ENCODE results near the gene DOCK3. TPM values are rescaled to one million over a fixed set of nuclear protein-coding genes. Genes with fewer than 3 reads are reported as not detected.
A peak's percentile ranks its signal among the peaks of the same experiment; 100 is the strongest.
"Not testable (repeated sequence)": the region's sequence is repeated elsewhere in the genome, so short reads cannot be mapped to it uniquely, and the experiment has no call there.

Gene DOCK3
- total RNA-seq, 3 donors from 2014 or later: 1.2 to 1.7 (median 1.5) TPM

DNA sequence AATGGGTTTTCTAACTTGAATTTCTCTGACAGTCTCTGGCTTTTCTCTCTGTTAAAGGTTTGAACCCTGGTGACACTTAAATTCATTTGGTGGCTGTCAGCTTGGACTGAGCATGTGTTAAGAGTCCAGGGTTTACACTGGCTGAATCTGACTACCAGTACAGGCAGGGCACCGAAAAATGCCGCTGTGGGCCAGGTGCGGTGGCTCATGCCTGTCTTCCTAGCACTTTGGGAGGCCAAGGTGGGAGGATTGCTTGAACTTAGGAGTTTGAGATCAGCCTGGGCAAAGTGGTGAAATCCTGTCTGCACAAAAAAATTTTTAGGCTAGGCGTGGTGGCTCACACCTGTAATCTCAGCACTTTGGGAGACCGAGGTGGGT, 712.1 kb downstream of the DOCK3 start:
- no peaks in the 10 kb centered on the region for H3K9me3 Mint-ChIP-seq
- no peak for DNase-seq
- peaks cover 26% of the 10 kb centered on the region for H3K36me3 Mint-ChIP-seq (ENCODE audit: insufficient read depth)
- peaks cover 57% of the 10 kb centered on the region for H3K4me1 Mint-ChIP-seq (ENCODE audit: low read depth)
- H3K27me3 Mint-ChIP-seq (ENCODE audit: low read depth): no peaks in the 10 kb centered on the region
- no peak for ATAC-seq
- peak overlapping the region; percentile 99 for H3K4me3 Mint-ChIP-seq

DNA sequence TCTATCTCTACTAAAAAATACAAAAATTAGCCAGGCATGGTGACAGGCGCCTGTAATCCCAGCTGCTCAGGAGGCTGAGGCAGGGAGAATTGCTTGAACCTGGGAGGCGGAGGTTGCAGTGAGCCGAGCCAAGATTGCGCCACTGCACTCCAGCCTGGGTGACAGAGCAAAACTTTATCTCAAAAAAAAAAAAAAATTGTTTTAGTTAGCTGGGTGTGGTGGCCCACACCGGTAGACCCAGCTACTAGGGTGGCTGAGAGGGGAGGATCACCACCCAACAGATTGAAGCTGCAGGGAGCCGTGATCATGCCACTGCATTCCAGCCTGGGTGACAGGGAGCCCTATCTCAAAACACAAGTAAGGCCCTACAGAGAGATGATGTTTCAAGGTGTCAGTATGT, 712.6 kb downstream of the DOCK3 start:
- not testable (repeated sequence) for DNase-seq; H3K9me3 Mint-ChIP-seq; H3K27me3 Mint-ChIP-seq (ENCODE audit: low read depth); ATAC-seq
- Mint-ChIP-seq H3K4me1 (ENCODE audit: low read depth) (peaks cover 57% of the 10 kb centered on the region), H3K4me3 (peak overlapping the region; percentile 99), H3K36me3 (ENCODE audit: insufficient read depth) (peaks cover 26% of the 10 kb centered on the region)

DNA sequence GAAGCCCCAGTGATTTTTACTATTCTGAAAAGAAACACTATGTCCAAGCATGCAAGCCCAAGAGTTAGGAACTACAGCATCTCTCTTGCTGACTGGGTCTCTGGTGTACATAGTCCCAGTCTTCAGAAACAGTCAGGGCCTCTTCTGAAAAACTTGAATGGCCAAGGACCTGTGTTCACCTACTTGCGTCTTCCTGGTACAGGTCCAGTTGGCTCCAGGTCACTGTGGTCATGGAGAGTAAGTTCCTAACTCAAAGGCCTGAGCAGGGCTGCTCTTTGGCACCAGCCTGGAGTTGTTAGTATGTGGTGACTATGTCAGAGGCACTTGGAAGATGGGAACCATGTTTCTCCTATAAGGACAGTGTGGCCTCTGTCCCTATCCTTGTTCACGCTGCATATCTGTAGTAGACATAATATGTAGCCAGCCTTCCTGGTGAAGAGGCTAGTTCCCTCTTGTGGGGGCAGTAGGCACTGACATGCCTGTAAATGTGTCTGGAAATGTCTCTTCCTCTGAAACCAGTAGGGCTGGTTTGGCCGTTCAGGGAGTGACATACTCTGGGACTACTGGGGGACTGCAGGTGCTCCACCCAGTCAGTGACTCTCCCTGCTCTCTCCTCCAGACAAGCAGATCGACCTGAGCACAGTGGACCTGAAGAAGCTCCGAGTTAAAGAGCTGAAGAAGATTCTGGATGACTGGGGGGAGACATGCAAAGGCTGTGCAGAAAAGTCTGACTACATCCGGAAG, 713.7 kb downstream of the DOCK3 start:
- DNase-seq (no peak), ATAC-seq (no peak)
- Mint-ChIP-seq H3K4me1 (ENCODE audit: low read depth) (peaks cover 60% of the 10 kb centered on the region), H3K36me3 (ENCODE audit: insufficient read depth) (peaks cover 33% of the 10 kb centered on the region), H3K27me3 (ENCODE audit: low read depth) (no peaks in the 10 kb centered on the region), H3K4me3 (no peak overlapping the region), H3K9me3 (no peaks in the 10 kb centered on the region)

DNA sequence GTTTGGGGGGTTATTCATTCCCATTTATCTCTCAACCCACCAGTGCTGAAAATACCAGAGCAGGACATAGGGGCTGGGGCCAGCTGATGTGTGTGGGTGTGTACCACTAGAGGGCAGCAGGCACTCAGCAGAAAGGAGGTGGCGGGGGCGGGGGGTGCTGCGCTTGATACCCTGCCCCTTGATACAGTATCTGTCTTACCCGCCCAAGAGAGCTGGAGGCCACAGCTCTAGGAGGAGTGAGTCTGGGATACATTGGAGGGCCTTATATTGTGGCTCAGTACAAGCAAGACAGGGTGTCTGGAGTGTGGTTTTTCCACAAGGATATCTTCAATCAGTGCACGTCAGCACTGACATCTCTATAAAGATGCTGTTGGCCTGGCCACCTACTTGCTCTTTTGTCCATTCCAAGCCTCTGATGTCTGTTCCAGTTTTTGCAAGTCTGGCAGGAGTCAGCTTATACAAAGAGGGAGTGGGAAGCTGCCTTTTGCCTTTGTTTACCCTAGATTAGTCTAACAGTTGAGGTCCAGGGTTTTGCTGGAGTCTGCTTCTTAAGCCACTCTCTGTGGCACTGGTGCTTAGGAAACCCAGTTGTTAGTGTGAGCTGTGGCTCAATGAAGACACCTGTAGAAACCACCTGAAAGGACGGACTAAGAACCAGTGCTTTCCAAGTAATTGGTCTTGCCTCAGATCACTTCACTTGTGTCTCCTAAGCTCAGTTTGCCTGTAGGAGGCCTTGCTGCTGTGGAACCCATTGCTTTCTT, 714.9 kb downstream of the DOCK3 start:
- DNase-seq: peak; percentile 40
- peaks cover 39% of the 10 kb centered on the region for H3K36me3 Mint-ChIP-seq (ENCODE audit: insufficient read depth)

DNA sequence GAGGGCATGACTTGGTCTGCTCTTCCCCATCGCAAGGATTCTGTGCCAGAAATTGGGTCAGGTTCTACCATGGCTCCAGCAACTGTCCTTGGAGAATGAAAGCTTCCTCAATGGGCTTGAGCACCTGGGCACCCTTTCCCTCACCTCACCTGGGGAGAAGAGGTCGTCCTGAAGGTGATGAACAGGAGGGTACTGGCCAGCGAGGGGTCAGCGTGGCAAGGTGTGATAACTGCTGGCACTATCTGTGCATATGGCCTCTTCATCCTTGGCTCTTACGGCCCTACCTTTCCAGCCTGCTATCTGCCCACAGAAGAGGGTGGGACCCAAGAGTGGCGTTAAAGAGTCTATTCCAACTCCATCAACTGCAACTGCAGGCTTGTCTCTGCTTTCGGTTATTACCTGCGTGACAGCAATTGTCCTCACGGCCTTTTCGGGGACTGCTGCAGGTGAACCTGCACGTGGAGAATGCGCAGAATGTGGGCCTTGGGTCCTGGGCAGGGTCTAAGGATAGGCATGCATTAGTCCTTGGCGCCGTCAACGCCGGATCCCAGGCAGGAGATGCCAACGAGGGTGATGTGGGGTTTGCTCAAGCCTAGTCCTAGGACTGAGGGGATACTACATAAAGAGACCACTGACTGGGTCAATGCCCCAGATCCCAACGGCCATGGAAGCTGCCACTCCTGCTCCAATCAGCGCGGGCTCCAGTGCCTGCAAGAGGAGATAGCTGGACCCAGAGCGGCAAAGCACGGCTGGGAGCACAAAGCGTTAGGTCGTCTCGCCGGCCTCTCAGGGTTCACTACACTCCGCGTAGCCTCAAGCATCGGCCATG, 715.7 kb downstream of the DOCK3 start:
- H3K4me1 Mint-ChIP-seq (ENCODE audit: low read depth): peaks cover 72% of the 10 kb centered on the region
- H3K36me3 Mint-ChIP-seq (ENCODE audit: insufficient read depth): peaks cover 44% of the 10 kb centered on the region
- ATAC-seq (peak in 1 of 2 donors; percentile 3), DNase-seq (no peak)
- H3K27me3 Mint-ChIP-seq (ENCODE audit: low read depth): no peaks in the 10 kb centered on the region
- no peaks in the 10 kb centered on the region for H3K9me3 Mint-ChIP-seq
- H3K4me3 Mint-ChIP-seq: peak overlapping the region; percentile 70

More for the DNA sequence above, 714.9 kb downstream of the DOCK3 start:
- Mint-ChIP-seq H3K4me1 (ENCODE audit: low read depth) (peaks cover 65% of the 10 kb centered on the region), H3K9me3 (no peaks in the 10 kb centered on the region), H3K27me3 (ENCODE audit: low read depth) (no peaks in the 10 kb centered on the region), H3K4me3 (no peak overlapping the region)
- ATAC-seq: no peak

DNA sequence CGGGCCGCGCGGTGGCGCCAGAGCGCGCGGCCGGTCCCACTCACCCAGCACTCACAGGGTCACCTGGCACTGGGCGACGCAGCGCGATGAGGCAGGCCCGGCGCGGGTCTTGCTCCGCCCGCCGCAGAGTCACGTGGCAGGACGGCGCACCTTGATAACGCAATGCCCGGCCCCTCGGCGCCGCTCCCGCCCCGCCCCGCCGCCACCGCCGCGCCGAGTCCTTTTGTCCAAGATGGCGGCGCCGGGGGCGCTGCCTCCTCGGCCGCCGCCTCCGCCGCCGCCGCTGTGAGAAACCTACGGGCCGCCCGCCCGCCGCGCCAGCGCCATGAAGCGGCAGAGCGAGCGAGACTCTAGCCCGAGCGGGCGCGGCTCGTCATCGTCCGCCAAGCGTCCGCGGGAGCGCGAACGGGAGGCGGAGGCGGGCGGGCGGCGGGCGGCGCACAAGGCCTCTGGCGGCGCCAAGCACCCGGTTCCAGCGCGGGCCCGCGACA, 716.4 kb downstream of the DOCK3 start, which contains the start of gene RBM15B:
Gene RBM15B (plus strand): TSS at position 211 of the 491 bp plus-strand sequence. CDS start 115 bp downstream, at position 326.
- peak within 1 kb of the TSS; percentile 88 for H3K4me3 Mint-ChIP-seq
- H3K9me3 Mint-ChIP-seq: no peaks in the 10 kb centered on the region
- no peaks in the 10 kb centered on the region for H3K27me3 Mint-ChIP-seq (ENCODE audit: low read depth)
- peaks cover 69% of the 10 kb centered on the region for H3K4me1 Mint-ChIP-seq (ENCODE audit: low read depth)
- ATAC-seq: peak; percentile 91 to 94
- H3K36me3 Mint-ChIP-seq (ENCODE audit: insufficient read depth): peaks cover 38% of the 10 kb centered on the region
- DNase-seq: peak; percentile 97

DNA sequence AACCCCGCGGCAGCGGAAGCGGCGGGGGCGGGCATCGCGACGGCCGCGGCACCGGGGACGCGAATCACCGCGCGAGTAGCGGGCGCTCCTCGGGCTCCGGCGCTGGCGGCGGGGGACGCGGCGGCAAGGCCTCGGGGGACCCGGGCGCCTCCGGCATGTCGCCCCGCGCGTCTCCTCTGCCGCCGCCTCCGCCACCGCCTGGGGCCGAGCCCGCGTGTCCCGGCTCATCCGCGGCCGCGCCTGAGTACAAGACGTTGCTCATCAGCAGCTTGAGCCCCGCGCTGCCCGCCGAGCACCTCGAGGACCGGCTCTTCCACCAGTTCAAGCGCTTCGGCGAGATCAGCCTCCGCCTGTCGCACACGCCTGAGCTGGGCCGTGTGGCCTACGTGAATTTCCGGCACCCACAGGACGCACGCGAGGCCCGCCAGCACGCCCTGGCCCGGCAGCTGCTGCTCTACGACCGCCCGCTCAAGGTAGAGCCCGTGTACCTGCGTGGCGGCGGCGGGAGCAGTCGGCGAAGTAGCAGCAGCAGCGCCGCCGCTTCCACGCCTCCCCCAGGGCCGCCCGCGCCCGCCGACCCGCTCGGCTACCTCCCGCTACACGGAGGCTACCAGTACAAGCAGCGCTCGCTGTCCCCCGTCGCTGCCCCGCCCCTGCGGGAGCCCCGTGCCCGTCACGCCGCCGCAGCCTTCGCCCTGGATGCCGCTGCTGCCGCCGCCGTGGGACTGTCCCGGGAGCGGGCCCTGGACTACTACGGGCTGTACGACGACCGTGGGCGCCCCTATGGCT, 717.0 kb downstream of the DOCK3 start:
- Mint-ChIP-seq H3K36me3 (ENCODE audit: insufficient read depth) (peaks cover 37% of the 10 kb centered on the region), H3K27me3 (ENCODE audit: low read depth) (no peaks in the 10 kb centered on the region), H3K9me3 (no peaks in the 10 kb centered on the region), H3K4me1 (ENCODE audit: low read depth) (peaks cover 69% of the 10 kb centered on the region), H3K4me3 (peak overlapping the region; percentile 88)
- peak; percentile 43 for DNase-seq
- ATAC-seq: peak; percentile 10 to 25

DNA sequence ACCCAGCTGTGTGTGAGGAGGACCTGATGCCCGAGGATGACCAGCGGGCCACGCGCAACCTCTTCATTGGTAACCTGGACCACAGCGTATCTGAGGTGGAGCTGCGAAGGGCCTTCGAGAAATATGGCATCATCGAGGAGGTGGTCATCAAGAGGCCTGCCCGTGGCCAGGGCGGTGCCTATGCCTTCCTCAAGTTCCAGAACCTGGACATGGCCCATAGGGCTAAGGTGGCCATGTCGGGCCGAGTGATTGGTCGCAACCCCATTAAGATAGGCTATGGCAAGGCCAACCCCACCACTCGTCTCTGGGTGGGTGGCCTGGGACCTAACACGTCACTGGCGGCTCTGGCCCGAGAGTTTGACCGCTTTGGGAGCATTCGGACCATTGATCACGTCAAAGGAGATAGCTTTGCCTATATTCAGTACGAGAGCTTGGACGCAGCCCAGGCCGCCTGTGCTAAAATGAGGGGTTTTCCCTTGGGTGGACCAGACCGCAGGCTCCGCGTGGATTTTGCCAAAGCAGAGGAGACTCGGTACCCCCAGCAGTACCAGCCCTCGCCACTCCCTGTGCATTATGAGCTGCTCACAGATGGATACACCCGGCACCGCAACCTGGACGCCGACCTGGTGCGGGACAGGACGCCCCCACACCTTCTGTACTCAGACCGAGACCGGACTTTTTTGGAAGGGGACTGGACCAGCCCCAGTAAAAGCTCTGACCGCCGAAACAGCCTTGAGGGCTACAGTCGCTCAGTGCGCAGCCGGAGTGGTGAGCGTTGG, 717.8 kb downstream of the DOCK3 start:
- H3K4me3 Mint-ChIP-seq: peak overlapping the region; percentile 88
- peaks cover 36% of the 10 kb centered on the region for H3K36me3 Mint-ChIP-seq (ENCODE audit: insufficient read depth)
- ATAC-seq (no peak), DNase-seq (no peak)
- no peaks in the 10 kb centered on the region for H3K27me3 Mint-ChIP-seq (ENCODE audit: low read depth)
- no peaks in the 10 kb centered on the region for H3K9me3 Mint-ChIP-seq
- peaks cover 69% of the 10 kb centered on the region for H3K4me1 Mint-ChIP-seq (ENCODE audit: low read depth)

DNA sequence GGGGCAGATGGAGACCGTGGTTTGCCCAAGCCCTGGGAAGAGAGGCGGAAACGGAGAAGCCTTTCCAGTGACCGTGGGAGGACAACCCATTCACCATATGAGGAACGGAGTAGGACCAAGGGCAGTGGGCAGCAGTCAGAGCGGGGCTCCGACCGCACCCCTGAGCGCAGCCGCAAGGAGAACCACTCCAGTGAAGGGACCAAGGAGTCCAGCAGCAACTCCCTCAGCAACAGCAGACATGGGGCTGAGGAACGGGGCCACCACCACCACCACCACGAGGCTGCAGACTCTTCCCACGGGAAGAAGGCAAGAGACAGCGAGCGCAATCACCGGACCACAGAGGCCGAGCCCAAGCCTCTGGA, 718.4 kb downstream of the DOCK3 start:
- H3K9me3 Mint-ChIP-seq: no peaks in the 10 kb centered on the region
- DNase-seq (no peak), ATAC-seq (no peak)
- H3K36me3 Mint-ChIP-seq (ENCODE audit: insufficient read depth): peaks cover 31% of the 10 kb centered on the region
- H3K27me3 Mint-ChIP-seq (ENCODE audit: low read depth): no peaks in the 10 kb centered on the region
- peaks cover 64% of the 10 kb centered on the region for H3K4me1 Mint-ChIP-seq (ENCODE audit: low read depth)
- H3K4me3 Mint-ChIP-seq: peak overlapping the region; percentile 88

DNA sequence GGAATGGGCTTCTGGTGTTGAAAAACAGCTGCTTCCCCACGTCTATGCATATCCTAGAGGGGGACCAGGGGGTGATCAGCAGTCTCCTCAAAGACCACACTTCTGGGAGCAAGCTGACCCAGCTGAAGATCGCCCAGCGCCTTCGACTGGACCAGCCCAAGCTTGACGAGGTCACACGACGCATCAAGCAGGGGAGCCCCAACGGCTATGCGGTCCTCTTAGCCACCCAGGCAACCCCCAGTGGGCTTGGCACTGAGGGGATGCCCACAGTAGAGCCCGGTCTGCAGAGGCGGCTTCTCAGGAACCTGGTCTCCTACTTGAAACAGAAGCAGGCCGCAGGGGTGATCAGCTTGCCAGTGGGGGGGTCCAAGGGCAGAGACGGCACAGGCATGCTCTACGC, 718.8 kb downstream of the DOCK3 start:
- no peaks in the 10 kb centered on the region for H3K9me3 Mint-ChIP-seq
- no peaks in the 10 kb centered on the region for H3K27me3 Mint-ChIP-seq (ENCODE audit: low read depth)
- H3K4me1 Mint-ChIP-seq (ENCODE audit: low read depth): peaks cover 62% of the 10 kb centered on the region
- peaks cover 28% of the 10 kb centered on the region for H3K36me3 Mint-ChIP-seq (ENCODE audit: insufficient read depth)
- peak overlapping the region; percentile 68 for H3K4me3 Mint-ChIP-seq
- ATAC-seq (no peak), DNase-seq (no peak)

DNA sequence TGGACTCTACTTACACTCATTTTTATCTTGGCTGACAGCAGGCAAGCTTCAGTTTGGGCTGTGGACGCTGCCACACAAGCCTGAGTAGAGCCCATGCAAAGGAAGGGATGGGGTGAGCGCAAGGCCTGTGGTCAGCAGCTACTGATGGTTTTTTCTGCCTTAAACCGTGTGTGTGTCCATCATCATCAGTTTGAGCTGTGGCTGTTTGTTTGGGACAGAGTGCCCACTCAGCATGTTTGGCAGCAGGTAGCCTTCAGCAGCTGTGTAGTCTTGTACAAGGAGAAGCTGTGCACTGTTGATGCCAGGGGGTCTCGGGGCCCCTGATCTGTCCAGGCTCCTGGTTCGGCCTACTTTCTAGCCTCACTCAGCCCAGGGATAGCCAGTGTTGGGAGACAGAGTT, 719.8 kb downstream of the DOCK3 start:
- no peaks in the 10 kb centered on the region for H3K27me3 Mint-ChIP-seq (ENCODE audit: low read depth)
- ATAC-seq (no peak), DNase-seq (no peak)
- H3K4me1 Mint-ChIP-seq (ENCODE audit: low read depth): peaks cover 55% of the 10 kb centered on the region
- H3K4me3 Mint-ChIP-seq: peak overlapping the region; percentile 68
- H3K9me3 Mint-ChIP-seq: no peaks in the 10 kb centered on the region
- H3K36me3 Mint-ChIP-seq (ENCODE audit: insufficient read depth): peaks cover 23% of the 10 kb centered on the region

DNA sequence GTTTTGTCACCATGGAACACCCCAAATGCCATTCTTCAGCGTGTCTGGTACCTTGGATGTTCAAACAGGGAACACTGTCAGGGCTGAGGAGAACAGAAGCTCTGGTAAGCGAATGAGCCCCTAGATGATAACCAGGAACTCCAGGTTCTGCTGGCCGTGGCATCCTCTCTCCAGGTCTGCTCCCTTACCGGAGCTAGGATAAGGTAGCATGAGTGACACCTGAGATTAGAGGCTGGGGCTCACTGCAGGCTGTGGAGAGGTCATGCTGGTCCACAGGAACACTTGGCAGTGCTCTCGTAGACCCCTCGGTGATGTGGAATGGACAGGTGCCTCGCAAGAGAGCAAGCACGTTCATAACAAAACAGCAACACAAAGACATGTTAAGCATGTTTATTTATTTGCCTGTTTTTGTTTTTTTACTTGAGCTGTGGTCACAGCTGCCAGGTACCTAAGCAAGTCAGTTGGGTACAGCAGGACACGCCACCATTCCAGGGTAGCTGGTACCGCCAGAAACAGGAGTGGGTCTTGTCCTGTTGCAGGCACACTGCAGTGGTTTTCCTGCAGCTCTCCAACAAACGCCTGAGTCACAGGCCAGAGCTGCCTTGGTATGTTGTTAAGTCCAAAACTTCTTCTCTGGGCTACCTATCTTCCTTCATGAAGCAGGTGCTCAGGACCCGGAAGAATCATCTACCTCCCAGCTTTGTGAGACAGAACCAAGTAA, 720.9 kb downstream of the DOCK3 start:
- DNase-seq: no peak
- Mint-ChIP-seq H3K36me3 (ENCODE audit: insufficient read depth) (peaks cover 25% of the 10 kb centered on the region), H3K9me3 (no peaks in the 10 kb centered on the region), H3K4me3 (peak overlapping the region; percentile 45), H3K4me1 (ENCODE audit: low read depth) (peaks cover 48% of the 10 kb centered on the region), H3K27me3 (ENCODE audit: low read depth) (no peaks in the 10 kb centered on the region)
- no peak for ATAC-seq

Measured in activated T-cell treated with anti-CD3 and anti-CD28 coated beads, Interleukin-2, amount 50 U/mL, for 4 hours (primary cell).